Tibial nerve (tissue), 4 donors: ENCODE results near the gene OGA.

Experiments used
- CTCF ChIP-seq, 5 experiments: fragments of 200-600 bp in 3 of 5; fragments of 450-650 bp in 2 of 5; sonication (generic) in 3 of 5; IDR thresholded peaks; one replicate each; pipeline ENCODE4 v1.5.1; 2016 to 2019; ENCODE audit warnings: antibody characterized with exemption in 5 of 5, mild to moderate bottlenecking in 3 of 5, moderate library complexity in 2 of 5
- EP300 ChIP-seq, 2 donors: sonication (generic); formaldehyde crosslinking; IDR thresholded peaks; one replicate each; pipeline ENCODE4 v1.6.1; 2017; ENCODE audit warnings: antibody characterized with exemption in 2 of 2, mild to moderate bottlenecking in 1 of 2
- POLR2A ChIP-seq, 2 donors: fragments of 450-650 bp; IDR thresholded peaks; one replicate each; pipeline ENCODE4 v1.6.1; 2017; ENCODE audit warnings: antibody characterized with exemption in 2 of 2, mild to moderate bottlenecking in 2 of 2, moderate library complexity in 2 of 2

DNA sequence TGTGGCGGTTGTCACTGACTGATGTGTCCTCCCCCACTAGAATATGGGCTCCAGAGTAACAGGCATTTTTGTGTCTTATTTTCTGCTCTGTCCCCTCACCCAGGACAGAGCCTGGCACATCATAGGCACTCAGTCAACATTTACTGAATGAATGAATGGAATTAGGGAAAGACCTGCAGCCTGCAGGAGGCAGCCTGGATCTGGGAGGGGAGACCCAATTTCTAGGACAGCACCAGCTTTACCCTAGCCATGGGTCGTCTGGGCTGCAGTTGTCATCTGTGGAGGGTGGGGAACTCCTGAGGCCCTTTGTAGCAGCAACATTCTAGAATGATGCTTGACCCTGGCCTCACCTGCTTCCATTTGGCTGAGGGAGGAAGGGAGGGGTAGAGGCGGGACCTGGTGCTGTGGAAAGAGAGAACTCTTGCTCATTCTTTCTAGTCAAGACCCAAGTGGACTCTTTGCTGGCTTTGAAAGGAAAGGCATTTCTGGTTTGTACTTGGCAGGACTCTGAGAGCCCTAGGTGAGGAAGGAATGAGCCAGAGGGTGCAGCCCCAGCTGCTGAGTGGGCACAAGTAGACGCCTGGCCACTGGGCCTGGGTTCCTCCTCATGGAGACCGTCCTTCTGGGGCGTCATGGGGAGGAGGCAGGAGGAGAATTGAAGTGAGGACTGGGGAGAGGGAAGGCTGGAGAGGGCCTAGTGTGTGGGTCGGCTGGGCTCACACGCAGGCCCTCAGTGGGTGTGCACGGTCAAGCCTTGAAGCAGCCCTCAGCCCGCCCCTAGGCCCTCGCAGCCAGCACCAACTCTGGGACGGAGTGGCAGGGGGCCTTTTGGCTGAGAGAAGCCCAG, 51.3 kb downstream of the OGA start:
- no peak for TF ChIP-seq CTCF (IDR thresholded peaks at IDR 0.05)
- no peak for TF ChIP-seq POLR2A (IDR thresholded peaks at IDR 0.05)
- no peak for TF ChIP-seq EP300 (IDR thresholded peaks at IDR 0.05)
